GM12891 (cell line): ENCODE data around the gene FAM181A.
A peak's percentile ranks its signal among the peaks of the same experiment; 100 is the strongest.

Experiments used
- POLR2A ChIP-seq: IDR thresholded peaks from 2 replicates; pipeline ENCODE4 v1.6.1; 2011; ENCODE audit warnings: low read depth, low read length, control low read depth
- POLR2AphosphoS5 ChIP-seq: IDR thresholded peaks from 2 replicates; pipeline ENCODE4 v1.6.1; 2011; ENCODE audit warnings: low read depth, low read length, control low read depth
- SPI1 ChIP-seq: IDR thresholded peaks from 2 replicates; pipeline ENCODE4 v1.6.1; 2011; ENCODE audit warnings: low read depth, low read length, control low read depth
- TAF1 ChIP-seq: IDR thresholded peaks from 2 replicates; pipeline ENCODE4 v1.6.1; 2011; ENCODE audit warnings: low read depth, low read length, control low read depth

- peak; percentile 46; the same call in 1 of the 2 replicates for TF ChIP-seq POLR2A
- peak; percentile 17; the same call in 1 of the 2 replicates for TF ChIP-seq POLR2AphosphoS5
- TF ChIP-seq TAF1: no peak
- peak; percentile 51; the same call in 1 of the 2 replicates for TF ChIP-seq SPI1
Observed at GRCh38 chr14:93957751-93958566, 30.8 kb downstream of the FAM181A start.
